OCI-LY1 (cell line): ENCODE results near the gene TOP2A.

ENCODE experiments used
- H2AFZ ChIP-seq: fragments of 200-600 bp; sonication (generic), shearing (Covaris generic); 2 replicates; pipeline ENCODE4 v1.6.0; 2014; ENCODE audit warnings: antibody characterized with exemption, mild to moderate bottlenecking, low read length
- H3F3A ChIP-seq: fragments of 200-600 bp; sonication (generic), shearing (Covaris generic); 2 replicates; pipeline ENCODE4 v1.6.0; 2014; ENCODE audit warnings: mild to moderate bottlenecking, antibody characterized with exemption, low read length, moderate library complexity; ENCODE audit not compliant: insufficient read depth
- H3K27ac ChIP-seq: fragments of 200-600 bp; sonication (generic); 2 replicates; pipeline ENCODE4 v1.5.1; 2014; ENCODE audit warnings: low read length, mixed run types, mild to moderate bottlenecking, low read depth; ENCODE audit not compliant: poor library complexity, severe bottlenecking
- H3K27me3 ChIP-seq: fragments of 200-600 bp; sonication (generic); 2 replicates; pipeline ENCODE4 v1.6.0; 2014; ENCODE audit warnings: antibody characterized with exemption, mild to moderate bottlenecking, low read length, moderate library complexity; ENCODE audit not compliant: insufficient read depth
- H3K36me3 ChIP-seq: fragments of 200-600 bp; sonication (generic); 2 replicates; pipeline ENCODE4 v1.6.1; 2014; ENCODE audit warnings: mild to moderate bottlenecking, antibody characterized with exemption, low read length, moderate library complexity, mixed read lengths; ENCODE audit not compliant: insufficient read depth
- H3K4me1 ChIP-seq: fragments of 200-600 bp; sonication (generic); 2 replicates; pipeline ENCODE4 v1.5.1; 2014; ENCODE audit warnings: mild to moderate bottlenecking, low read length, moderate library complexity; ENCODE audit not compliant: insufficient read depth, severe bottlenecking
- H3K4me2 ChIP-seq: fragments of 200-600 bp; sonication (generic), shearing (Covaris generic); 2 replicates; pipeline ENCODE4 v1.6.1; 2014; ENCODE audit warnings: low read length
- H3K4me3 ChIP-seq: fragments of 200-600 bp; sonication (generic); 2 replicates; pipeline ENCODE4 v1.5.1; 2014; ENCODE audit warnings: low read length, low read depth, mild to moderate bottlenecking, mixed read lengths; ENCODE audit not compliant: poor library complexity, severe bottlenecking
- H3K79me2 ChIP-seq: fragments of 200-600 bp; shearing (Covaris generic); 2 replicates; pipeline ENCODE4 v1.6.1; 2016; ENCODE audit warnings: mixed run types, low read length, mixed read lengths; ENCODE audit not compliant: insufficient read depth
- H3K9ac ChIP-seq: fragments of 200-600 bp; sonication (generic), shearing (Covaris generic); 2 replicates; pipeline ENCODE4 v1.6.1; 2014; ENCODE audit warnings: mild to moderate bottlenecking, low read length, mixed read lengths
- H3K9me2 ChIP-seq: fragments of 200-600 bp; sonication (generic), shearing (Covaris generic); 2 replicates; pipeline ENCODE4 v1.6.1; 2014; ENCODE audit warnings: low read depth, mild to moderate bottlenecking, low read length, mixed read lengths
- H3K9me3 ChIP-seq: fragments of 200-600 bp; shearing (Covaris generic); 2 replicates; pipeline ENCODE4 v1.6.1; 2014; ENCODE audit warnings: low read length, mixed read lengths
- H4K20me1 ChIP-seq: fragments of 200-600 bp; sonication (generic), shearing (Covaris generic); 2 replicates; pipeline ENCODE4 v1.6.0; 2016; ENCODE audit warnings: mild to moderate bottlenecking, low read length; ENCODE audit not compliant: insufficient read depth
- EZH2 ChIP-seq: fragments of 200-600 bp; sonication (generic), shearing (Covaris generic); IDR thresholded peaks from 2 replicates; pipeline ENCODE4 v1.8.0; 2017; ENCODE audit warnings: borderline replicate concordance, mixed run types, mild to moderate bottlenecking, antibody characterized with exemption, low read length, moderate library complexity, mixed read lengths
- TF ChIP-seq, protein P1 (sequence below): fragments of 200-600 bp; sonication (generic), shearing (Covaris generic); IDR thresholded peaks from 2 replicates; pipeline ENCODE4 v1.5.1; 2017; ENCODE audit warnings: mild to moderate bottlenecking, antibody characterized with exemption, low read length, moderate library complexity, mixed read lengths

TOP2A gene

DNA sequence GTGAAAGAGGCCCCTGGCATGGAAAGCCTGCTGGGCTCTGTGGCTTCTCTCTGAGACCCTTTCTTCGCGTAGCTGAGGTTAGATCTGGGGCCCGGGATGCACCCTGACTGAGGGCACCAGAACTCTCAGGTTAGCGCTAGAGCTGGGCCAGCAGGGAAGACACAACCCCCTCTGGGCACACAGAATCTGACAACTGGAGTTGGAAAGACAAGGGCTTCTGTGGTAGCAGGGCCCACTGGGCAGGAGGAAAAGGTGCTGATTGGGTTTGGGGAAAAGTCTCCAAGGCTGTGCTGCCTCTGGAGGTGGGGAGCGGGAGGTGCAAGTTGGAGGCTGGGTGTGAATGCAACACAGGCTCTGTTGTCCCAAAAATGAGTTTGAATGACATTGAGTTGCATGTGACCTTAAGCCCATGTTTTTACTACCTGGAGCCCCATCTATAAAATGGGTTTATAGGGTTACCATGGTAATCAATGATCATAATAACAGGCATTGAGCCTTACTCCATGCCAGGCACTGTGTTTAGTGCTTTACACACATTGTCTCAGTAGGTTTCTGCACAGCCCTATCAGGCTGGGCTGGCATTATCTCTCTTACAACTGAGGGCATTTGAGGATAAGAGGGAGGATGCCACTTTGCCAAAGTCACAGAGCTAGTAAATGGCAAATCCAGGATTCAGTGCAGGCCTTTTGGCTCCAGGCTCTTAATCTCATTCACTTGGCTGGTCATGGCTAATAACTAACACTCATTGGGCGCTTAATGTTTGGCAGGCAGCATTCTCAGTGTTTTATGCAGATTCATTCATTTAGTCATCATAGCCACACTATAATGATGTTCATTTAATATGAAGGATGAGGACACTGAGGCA is 16.1 kb upstream of the TOP2A start:
- Histone ChIP-seq H3K4me3 (no peak overlapping the region), H3F3A (no peaks in the 10 kb centered on the region), H3K9me2 (no peaks in the 10 kb centered on the region), H3K9ac (no peak overlapping the region), H3K9me3 (no peaks in the 10 kb centered on the region), H3K79me2 (no peaks in the 10 kb centered on the region), H3K36me3 (no peaks in the 10 kb centered on the region), H3K4me1 (no peaks in the 10 kb centered on the region), H3K27ac (no peak overlapping the region), H2AFZ (no peak overlapping the region), H3K27me3 (peaks cover 8% of the 10 kb centered on the region; the same call in 1 of the 2 replicates), H3K4me2 (no peak overlapping the region), H4K20me1 (no peaks in the 10 kb centered on the region)
- TF ChIP-seq, protein P1, sequence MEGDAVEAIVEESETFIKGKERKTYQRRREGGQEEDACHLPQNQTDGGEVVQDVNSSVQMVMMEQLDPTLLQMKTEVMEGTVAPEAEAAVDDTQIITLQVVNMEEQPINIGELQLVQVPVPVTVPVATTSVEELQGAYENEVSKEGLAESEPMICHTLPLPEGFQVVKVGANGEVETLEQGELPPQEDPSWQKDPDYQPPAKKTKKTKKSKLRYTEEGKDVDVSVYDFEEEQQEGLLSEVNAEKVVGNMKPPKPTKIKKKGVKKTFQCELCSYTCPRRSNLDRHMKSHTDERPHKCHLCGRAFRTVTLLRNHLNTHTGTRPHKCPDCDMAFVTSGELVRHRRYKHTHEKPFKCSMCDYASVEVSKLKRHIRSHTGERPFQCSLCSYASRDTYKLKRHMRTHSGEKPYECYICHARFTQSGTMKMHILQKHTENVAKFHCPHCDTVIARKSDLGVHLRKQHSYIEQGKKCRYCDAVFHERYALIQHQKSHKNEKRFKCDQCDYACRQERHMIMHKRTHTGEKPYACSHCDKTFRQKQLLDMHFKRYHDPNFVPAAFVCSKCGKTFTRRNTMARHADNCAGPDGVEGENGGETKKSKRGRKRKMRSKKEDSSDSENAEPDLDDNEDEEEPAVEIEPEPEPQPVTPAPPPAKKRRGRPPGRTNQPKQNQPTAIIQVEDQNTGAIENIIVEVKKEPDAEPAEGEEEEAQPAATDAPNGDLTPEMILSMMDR, result peak; percentile 52; the same call in 1 of the 2 replicates
- no peak for TF ChIP-seq EZH2

DNA sequence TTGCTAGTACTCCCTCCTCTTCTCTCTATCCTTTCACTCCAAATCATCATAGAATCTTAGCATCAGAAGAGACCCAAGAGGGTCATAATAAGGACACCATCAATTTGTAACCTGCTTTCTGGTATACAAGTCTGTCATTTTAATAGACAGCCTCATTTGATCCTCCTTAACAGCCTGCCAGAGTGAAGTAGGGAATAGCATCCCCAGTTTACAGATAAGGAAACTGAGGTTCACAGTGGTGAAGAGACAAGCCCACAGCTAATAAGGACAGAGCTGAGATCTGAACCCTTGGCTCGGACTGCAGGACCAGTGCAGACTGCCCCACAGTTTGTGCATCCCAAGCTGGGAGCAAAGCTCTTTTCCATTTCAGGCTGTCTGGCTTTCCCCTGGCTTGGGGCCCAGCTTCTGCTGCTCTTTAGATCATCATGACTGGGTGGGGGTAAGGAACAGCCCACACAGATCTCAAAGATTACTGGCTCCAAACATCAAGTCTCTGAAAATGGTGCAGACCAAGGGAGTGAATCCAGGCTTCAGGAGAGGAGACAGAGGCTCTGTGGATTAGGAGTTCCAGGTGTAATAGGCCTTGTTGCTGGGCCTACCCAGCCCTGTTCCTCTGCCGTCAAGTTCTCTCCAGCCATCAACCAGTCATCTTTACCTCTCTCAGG is 15.3 kb upstream of the TOP2A start:
- Histone ChIP-seq H2AFZ (no peak overlapping the region), H3K4me2 (no peak overlapping the region), H4K20me1 (no peaks in the 10 kb centered on the region), H3K4me3 (no peak overlapping the region), H3K27me3 (peaks cover 8% of the 10 kb centered on the region; the same call in 1 of the 2 replicates), H3K9me2 (no peaks in the 10 kb centered on the region), H3K36me3 (no peaks in the 10 kb centered on the region), H3K9ac (no peak overlapping the region), H3K4me1 (no peaks in the 10 kb centered on the region), H3K79me2 (no peaks in the 10 kb centered on the region), H3K27ac (no peak overlapping the region), H3K9me3 (no peaks in the 10 kb centered on the region), H3F3A (no peaks in the 10 kb centered on the region)
- TF ChIP-seq, protein P1, result no peak
- no peak for TF ChIP-seq EZH2

DNA sequence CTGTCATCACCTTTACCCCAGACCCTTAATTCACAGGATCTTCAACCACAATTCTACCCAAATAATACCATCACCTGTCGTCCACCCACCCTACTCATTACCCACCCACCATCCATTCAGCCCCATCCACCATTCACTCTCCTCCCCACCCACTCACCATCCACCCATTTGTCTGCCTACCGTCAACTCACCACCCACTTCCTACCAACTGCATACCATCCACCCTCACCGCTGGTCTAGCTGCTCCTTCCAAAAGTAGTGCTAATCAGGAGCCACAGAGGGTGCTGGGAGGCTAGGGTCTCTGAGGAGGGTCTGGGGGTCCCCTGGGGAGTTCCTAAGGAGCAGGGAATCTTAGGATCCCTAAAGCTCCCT is 13.5 kb upstream of the TOP2A start:
- Histone ChIP-seq H4K20me1 (no peaks in the 10 kb centered on the region), H3K27me3 (peaks cover 8% of the 10 kb centered on the region; the same call in 1 of the 2 replicates), H3K36me3 (no peaks in the 10 kb centered on the region), H3K9ac (no peak overlapping the region), H3K27ac (no peak overlapping the region), H3K4me2 (no peak overlapping the region), H3K9me2 (no peaks in the 10 kb centered on the region), H3K79me2 (no peaks in the 10 kb centered on the region), H3K9me3 (no peaks in the 10 kb centered on the region), H2AFZ (no peak overlapping the region), H3K4me3 (no peak overlapping the region), H3K4me1 (no peaks in the 10 kb centered on the region), H3F3A (no peaks in the 10 kb centered on the region)
- TF ChIP-seq EZH2, result no peak
- TF ChIP-seq, protein P1, result no peak
